HEK293 (cell line): ENCODE results near the gene LDAF1.

Experiments used
- CTCF ChIA-PET: fragments of 350-600 bp; formaldehyde crosslinking; extraction: SDS; loops from one replicate; lab custom pipeline; 2021; ENCODE audit warnings: antibody characterized with exemption; lab: Yijun Ruan, JAX
- POLR2A ChIA-PET: fragments of 300-600 bp; formaldehyde crosslinking; extraction: SDS; loops from one replicate; lab custom pipeline; 2020; ENCODE audit warnings: antibody characterized with exemption, inconsistent platforms; lab: Yijun Ruan, JAX
- H3K27ac ChIP-seq: fragments of 200-500 bp; sonication (Bioruptor generic); 2 replicates; pipeline ENCODE4 v1.5.1; 2014; ENCODE audit warnings: low read depth, low read length, control low read depth, inconsistent platforms; ENCODE audit errors: extremely low read depth
- H3K36me3 ChIP-seq, 2 experiments: fragments of 200-500 bp in 1 of 2; sonication (Bioruptor generic) in 1 of 2; 1 replicate in 1 of 2; 2 replicates in 1 of 2; pipeline ENCODE4 v1.5.1; 2014 to 2017; ENCODE audit warnings: inconsistent platforms in 2 of 2, low read length in 2 of 2; ENCODE audit not compliant: control insufficient read depth in 2 of 2, insufficient read depth in 1 of 2
- H3K4me1 ChIP-seq: fragments of 200-500 bp; sonication (Bioruptor generic); 2 replicates; pipeline ENCODE4 v1.5.1; 2014; ENCODE audit warnings: mild to moderate bottlenecking, low read length, inconsistent platforms; ENCODE audit not compliant: control insufficient read depth, insufficient read depth
- H3K4me3 ChIP-seq: 2 replicates; pipeline ENCODE4 v1.5.1; 2011; ENCODE audit warnings: low read depth, mild to moderate bottlenecking, control low read depth, low read length, moderate library complexity
- H3K9me3 ChIP-seq: fragments of 200-500 bp; sonication (Bioruptor generic); 2 replicates; pipeline ENCODE4 v1.5.1; 2014; ENCODE audit warnings: low read depth, low read length, inconsistent platforms; ENCODE audit not compliant: control insufficient read depth, insufficient read depth
- BCL11A ChIP-seq: fragments of 450-650 bp; formaldehyde crosslinking; IDR thresholded peaks from 2 replicates; pipeline ENCODE4 v1.5.1; 2016; ENCODE audit warnings: low read depth, missing biosample characterization, missing genetic modification characterization
- BCL11B ChIP-seq: fragments of 450-650 bp; formaldehyde crosslinking; IDR thresholded peaks from 2 replicates; pipeline ENCODE4 v1.5.1; 2016; ENCODE audit warnings: low read depth, missing biosample characterization, missing genetic modification characterization
- GFI1B ChIP-seq: fragments of 450-650 bp; formaldehyde crosslinking; IDR thresholded peaks from 2 replicates; pipeline ENCODE4 v1.5.1; 2016; ENCODE audit warnings: missing biosample characterization, missing genetic modification characterization
- GLIS1 ChIP-seq: fragments of 450-650 bp; formaldehyde crosslinking; IDR thresholded peaks from 2 replicates; pipeline ENCODE4 v1.5.1; 2016; ENCODE audit warnings: missing biosample characterization, missing genetic modification characterization
- HOXC10 ChIP-seq: sonication (generic); formaldehyde crosslinking; IDR thresholded peaks from 2 replicates; pipeline ENCODE4 v1.8.1; 2023; ENCODE audit warnings: mild to moderate bottlenecking, missing genetic modification reagents
- IKZF3 ChIP-seq: fragments of 450-650 bp; IDR thresholded peaks from 2 replicates; pipeline ENCODE4 v1.5.0; 2018; ENCODE audit warnings: missing biosample characterization, mild to moderate bottlenecking, missing genetic modification characterization, moderate library complexity
- MEIS1 ChIP-seq: sonication (generic); formaldehyde crosslinking; IDR thresholded peaks from 2 replicates; pipeline ENCODE4 v1.8.1; 2022; ENCODE audit warnings: missing genetic modification reagents, mild to moderate bottlenecking, borderline replicate concordance
- OVOL3 ChIP-seq: fragments of 450-650 bp; formaldehyde crosslinking; IDR thresholded peaks from 2 replicates; pipeline ENCODE4 v1.5.1; 2016; ENCODE audit warnings: missing biosample characterization, missing genetic modification characterization
- PRDM1 ChIP-seq: fragments of 450-650 bp; formaldehyde crosslinking; IDR thresholded peaks from 2 replicates; pipeline ENCODE4; 2016; ENCODE audit warnings: missing biosample characterization, missing genetic modification characterization
- WT1 ChIP-seq: fragments of 450-650 bp; formaldehyde crosslinking; IDR thresholded peaks from 2 replicates; pipeline ENCODE4 v1.5.1; 2016; ENCODE audit warnings: missing biosample characterization, missing genetic modification characterization
- YY1 ChIP-seq: fragments of 450-650 bp; formaldehyde crosslinking; IDR thresholded peaks from 2 replicates; pipeline ENCODE4 v1.5.1; 2018; ENCODE audit warnings: missing biosample characterization, missing genetic modification characterization
- ZFP37 ChIP-seq: fragments of 450-650 bp; formaldehyde crosslinking; IDR thresholded peaks from 2 replicates; pipeline ENCODE4 v1.5.1; 2016; ENCODE audit warnings: missing biosample characterization, missing genetic modification characterization
- ZNF155 ChIP-seq: fragments of 450-650 bp; formaldehyde crosslinking; IDR thresholded peaks from 2 replicates; pipeline ENCODE4 v1.5.1; 2016; ENCODE audit warnings: missing biosample characterization, missing genetic modification characterization
- ZNF211 ChIP-seq: fragments of 450-650 bp; formaldehyde crosslinking; IDR thresholded peaks from 2 replicates; pipeline ENCODE4 v1.5.1; 2016; ENCODE audit warnings: low read depth, missing biosample characterization, missing genetic modification characterization
- ZNF23 ChIP-seq: fragments of 450-650 bp; formaldehyde crosslinking; IDR thresholded peaks from 2 replicates; pipeline ENCODE4 v1.5.1; 2016; ENCODE audit warnings: missing biosample characterization, missing genetic modification characterization, borderline replicate concordance
- ZNF416 ChIP-seq: fragments of 450-650 bp; formaldehyde crosslinking; IDR thresholded peaks from 2 replicates; pipeline ENCODE4 v1.5.1; 2016; ENCODE audit warnings: missing biosample characterization, missing genetic modification characterization
- ZNF610 ChIP-seq: fragments of 450-650 bp; formaldehyde crosslinking; IDR thresholded peaks from 2 replicates; pipeline ENCODE4 v1.5.1; 2016; ENCODE audit warnings: missing biosample characterization, missing genetic modification characterization, borderline replicate concordance
- ZNF621 ChIP-seq: fragments of 450-650 bp; formaldehyde crosslinking; IDR thresholded peaks from 2 replicates; pipeline ENCODE4 v1.5.1; 2017; ENCODE audit warnings: missing biosample characterization, missing genetic modification characterization
- ZNF626 ChIP-seq: fragments of 450-650 bp; sonication (Bioruptor Pico); formaldehyde crosslinking; IDR thresholded peaks from 2 replicates; pipeline ENCODE4 v1.5.1; 2018; ENCODE audit warnings: missing biosample characterization, missing genetic modification characterization, inconsistent platforms
- ZNF629 ChIP-seq: fragments of 450-650 bp; formaldehyde crosslinking; IDR thresholded peaks from 2 replicates; pipeline ENCODE4 v1.5.1; 2017; ENCODE audit warnings: missing biosample characterization, missing genetic modification characterization
- ZNF830 ChIP-seq: fragments of 450-650 bp; IDR thresholded peaks from 2 replicates; pipeline ENCODE4 v1.5.0; 2018; ENCODE audit warnings: missing biosample characterization, missing genetic modification characterization, low read depth, mild to moderate bottlenecking, moderate library complexity
- TF ChIP-seq, protein P1 (sequence below): fragments of 450-650 bp; formaldehyde crosslinking; IDR thresholded peaks from 2 replicates; pipeline ENCODE4 v1.5.1; 2016; ENCODE audit warnings: missing biosample characterization, missing genetic modification characterization
- TF ChIP-seq, protein P2 (sequence below): fragments of 450-650 bp; formaldehyde crosslinking; IDR thresholded peaks from 2 replicates; pipeline ENCODE4 v1.5.1; 2016; ENCODE audit warnings: missing biosample characterization, missing genetic modification characterization
- TF ChIP-seq, protein P3 (sequence below): fragments of 450-650 bp; formaldehyde crosslinking; IDR thresholded peaks from 2 replicates; pipeline ENCODE4 v1.5.0; 2017; ENCODE audit warnings: missing biosample characterization, missing genetic modification characterization, borderline replicate concordance
- TF ChIP-seq, protein P4 (sequence below): fragments of 450-650 bp; formaldehyde crosslinking; IDR thresholded peaks from 2 replicates; pipeline ENCODE4 v1.5.1; 2017; ENCODE audit warnings: missing biosample characterization, missing genetic modification characterization
- TF ChIP-seq, protein P5 (sequence below): fragments of 450-650 bp; formaldehyde crosslinking; IDR thresholded peaks from 2 replicates; pipeline ENCODE4 v1.5.1; 2016; ENCODE audit warnings: missing biosample characterization, missing genetic modification characterization

The LDAF1 gene

DNA sequence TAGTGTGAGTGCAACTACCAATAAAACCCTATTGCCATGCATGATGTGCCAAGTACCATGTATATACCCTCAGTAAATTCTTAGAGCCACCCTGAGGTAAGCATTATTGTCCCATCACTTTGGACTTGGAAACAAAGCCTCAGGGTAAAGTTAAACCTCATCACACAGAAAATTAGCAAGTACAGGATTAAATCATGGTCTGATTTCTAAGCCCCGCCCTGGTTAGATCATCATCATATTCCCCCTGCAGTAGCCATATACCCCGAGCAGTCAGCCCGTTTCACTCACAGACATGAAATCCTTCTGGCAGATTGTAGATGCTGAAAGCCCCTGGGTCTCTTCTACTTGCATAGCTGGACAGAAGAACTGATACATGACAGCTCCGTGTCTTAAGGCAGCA lies 48.1 kb downstream of the LDAF1 start (continued):
- no peak for TF ChIP-seq MEIS1 (CRISPR knock-in tag)
- TF ChIP-seq ZNF23 (tag by site-specific recombination), result no peak
- TF ChIP-seq, protein P1, sequence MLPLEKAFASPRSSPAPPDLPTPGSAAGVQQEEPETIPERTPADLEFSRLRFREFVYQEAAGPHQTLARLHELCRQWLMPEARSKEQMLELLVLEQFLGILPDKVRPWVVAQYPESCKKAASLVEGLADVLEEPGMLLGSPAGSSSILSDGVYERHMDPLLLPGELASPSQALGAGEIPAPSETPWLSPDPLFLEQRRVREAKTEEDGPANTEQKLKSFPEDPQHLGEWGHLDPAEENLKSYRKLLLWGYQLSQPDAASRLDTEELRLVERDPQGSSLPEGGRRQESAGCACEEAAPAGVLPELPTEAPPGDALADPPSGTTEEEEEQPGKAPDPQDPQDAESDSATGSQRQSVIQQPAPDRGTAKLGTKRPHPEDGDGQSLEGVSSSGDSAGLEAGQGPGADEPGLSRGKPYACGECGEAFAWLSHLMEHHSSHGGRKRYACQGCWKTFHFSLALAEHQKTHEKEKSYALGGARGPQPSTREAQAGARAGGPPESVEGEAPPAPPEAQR (tag by site-specific recombination), result no peak
- no peak for TF ChIP-seq ZNF629 (tag by site-specific recombination)
- no peak for TF ChIP-seq ZNF155 (tag by site-specific recombination)
- TF ChIP-seq WT1, result no peak
- no peak for TF ChIP-seq PRDM1
- no peak for TF ChIP-seq GLIS1 (tag by site-specific recombination)

DNA sequence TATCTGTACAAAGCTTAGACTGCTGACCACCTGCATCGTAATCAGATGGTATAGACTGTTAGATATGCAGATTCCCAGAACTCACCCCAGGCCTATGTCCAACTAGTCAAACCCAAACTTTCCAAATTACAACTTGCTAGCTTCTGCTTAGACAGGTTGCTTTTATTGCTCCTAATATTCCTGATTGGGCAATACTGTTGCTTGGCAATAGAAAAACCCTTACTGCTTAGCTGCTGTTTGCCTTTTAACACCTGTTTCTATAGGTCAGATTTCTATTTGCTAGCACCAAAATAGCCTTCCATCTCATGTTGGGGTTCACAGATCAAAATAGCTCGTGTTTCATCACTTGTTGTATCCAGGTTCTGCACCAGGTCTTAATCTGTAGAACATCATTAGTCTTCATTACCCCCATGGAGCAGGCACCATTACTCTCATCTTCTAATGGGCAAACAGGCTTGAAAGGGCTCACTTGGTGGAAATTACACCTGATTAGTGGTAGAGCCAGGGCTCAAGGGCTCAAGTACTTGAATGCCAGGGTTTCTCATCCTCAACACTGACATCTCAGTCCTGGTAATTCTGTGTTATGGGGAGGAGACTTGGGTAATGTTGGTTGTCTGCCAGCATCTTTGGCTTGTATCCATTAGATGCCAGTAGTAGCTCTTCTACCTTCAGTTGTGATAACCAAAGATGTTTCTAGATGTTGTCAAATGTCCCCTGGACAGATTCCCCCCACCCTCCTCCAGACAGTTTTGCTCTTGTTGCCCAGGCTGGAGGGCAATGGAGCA lies 50.2 kb downstream of the LDAF1 start:
- H3K36me3 ChIP-seq, result no peaks in the 10 kb centered on the region
- POLR2A ChIA-PET, result interaction anchor here (0.5 kb wide), 1 partner anchor 21 kb away, joined by 4 read pairs; no protein-coding TSS in a partner anchor
- CTCF ChIA-PET, result interaction anchor here (1.3 kb wide), 1 partner anchor 20 kb away, joined by 4 read pairs; no protein-coding TSS in a partner anchor
- H3K4me3 ChIP-seq, result no peak overlapping the region
- H3K27ac ChIP-seq, result no peak overlapping the region
- no peaks in the 10 kb centered on the region for H3K4me1 ChIP-seq
- no peaks in the 10 kb centered on the region for H3K9me3 ChIP-seq
- TF ChIP-seq YY1 (tag by site-specific recombination) (no peak), ZNF211 (tag by site-specific recombination) (no peak), PRDM1 (no peak), HOXC10 (no peak), GFI1B (tag by site-specific recombination) (no peak)

DNA sequence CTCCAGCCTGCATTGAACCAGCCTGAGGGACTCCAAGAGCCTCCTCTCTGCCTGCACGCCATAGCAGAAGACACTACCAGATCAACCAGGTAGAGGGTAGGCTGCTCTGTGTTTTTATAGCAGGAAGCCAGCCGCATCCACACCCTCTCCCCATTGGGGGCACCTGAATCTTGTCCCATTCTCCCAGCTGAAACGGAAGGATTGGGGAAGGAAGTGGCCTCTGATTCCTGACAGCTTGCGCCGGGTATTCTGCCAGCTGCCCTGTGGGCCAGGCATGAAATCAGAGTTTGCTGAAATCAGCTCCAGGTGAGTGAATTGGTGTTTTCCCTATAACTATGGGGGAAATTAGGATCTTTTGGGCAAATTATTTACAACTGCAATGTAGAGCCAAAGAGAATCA lies 53.0 kb downstream of the LDAF1 start, which contains the start of gene ZP2:
Gene ZP2 (minus strand): TSS at position 89 of the 400 bp plus-strand sequence. CDS start 27 bp downstream, at position 62.
- H3K4me1 ChIP-seq, result no peaks in the 10 kb centered on the region
- H3K27ac ChIP-seq, result no peak within 1 kb of the TSS
- no peaks in the 10 kb centered on the region for H3K9me3 ChIP-seq
- H3K36me3 ChIP-seq, result no peaks in the 10 kb centered on the region
- CTCF ChIA-PET, result interaction anchor here (1.0 kb wide), 1 partner anchor 128 kb away, joined by 4 read pairs; no protein-coding TSS in a partner anchor
- TF ChIP-seq IKZF3 (tag by site-specific recombination), result no peak
- TF ChIP-seq ZNF610 (tag by site-specific recombination), result no peak
- no peak for TF ChIP-seq ZNF621 (tag by site-specific recombination)
- TF ChIP-seq ZFP37 (tag by site-specific recombination), result no peak
- TF ChIP-seq BCL11A (tag by site-specific recombination), result no peak
- TF ChIP-seq, protein P2, sequence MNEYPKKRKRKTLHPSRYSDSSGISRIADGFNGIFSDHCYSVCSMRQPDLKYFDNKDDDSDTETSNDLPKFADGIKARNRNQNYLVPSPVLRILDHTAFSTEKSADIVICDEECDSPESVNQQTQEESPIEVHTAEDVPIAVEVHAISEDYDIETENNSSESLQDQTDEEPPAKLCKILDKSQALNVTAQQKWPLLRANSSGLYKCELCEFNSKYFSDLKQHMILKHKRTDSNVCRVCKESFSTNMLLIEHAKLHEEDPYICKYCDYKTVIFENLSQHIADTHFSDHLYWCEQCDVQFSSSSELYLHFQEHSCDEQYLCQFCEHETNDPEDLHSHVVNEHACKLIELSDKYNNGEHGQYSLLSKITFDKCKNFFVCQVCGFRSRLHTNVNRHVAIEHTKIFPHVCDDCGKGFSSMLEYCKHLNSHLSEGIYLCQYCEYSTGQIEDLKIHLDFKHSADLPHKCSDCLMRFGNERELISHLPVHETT (tag by site-specific recombination), result no peak
- TF ChIP-seq ZNF830, result no peak
- no peak for TF ChIP-seq BCL11B
- TF ChIP-seq, protein P3, sequence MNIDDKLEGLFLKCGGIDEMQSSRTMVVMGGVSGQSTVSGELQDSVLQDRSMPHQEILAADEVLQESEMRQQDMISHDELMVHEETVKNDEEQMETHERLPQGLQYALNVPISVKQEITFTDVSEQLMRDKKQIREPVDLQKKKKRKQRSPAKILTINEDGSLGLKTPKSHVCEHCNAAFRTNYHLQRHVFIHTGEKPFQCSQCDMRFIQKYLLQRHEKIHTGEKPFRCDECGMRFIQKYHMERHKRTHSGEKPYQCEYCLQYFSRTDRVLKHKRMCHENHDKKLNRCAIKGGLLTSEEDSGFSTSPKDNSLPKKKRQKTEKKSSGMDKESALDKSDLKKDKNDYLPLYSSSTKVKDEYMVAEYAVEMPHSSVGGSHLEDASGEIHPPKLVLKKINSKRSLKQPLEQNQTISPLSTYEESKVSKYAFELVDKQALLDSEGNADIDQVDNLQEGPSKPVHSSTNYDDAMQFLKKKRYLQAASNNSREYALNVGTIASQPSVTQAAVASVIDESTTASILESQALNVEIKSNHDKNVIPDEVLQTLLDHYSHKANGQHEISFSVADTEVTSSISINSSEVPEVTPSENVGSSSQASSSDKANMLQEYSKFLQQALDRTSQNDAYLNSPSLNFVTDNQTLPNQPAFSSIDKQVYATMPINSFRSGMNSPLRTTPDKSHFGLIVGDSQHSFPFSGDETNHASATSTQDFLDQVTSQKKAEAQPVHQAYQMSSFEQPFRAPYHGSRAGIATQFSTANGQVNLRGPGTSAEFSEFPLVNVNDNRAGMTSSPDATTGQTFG (tag by site-specific recombination), result no peak
- TF ChIP-seq OVOL3 (tag by site-specific recombination), result no peak
- TF ChIP-seq, protein P4, sequence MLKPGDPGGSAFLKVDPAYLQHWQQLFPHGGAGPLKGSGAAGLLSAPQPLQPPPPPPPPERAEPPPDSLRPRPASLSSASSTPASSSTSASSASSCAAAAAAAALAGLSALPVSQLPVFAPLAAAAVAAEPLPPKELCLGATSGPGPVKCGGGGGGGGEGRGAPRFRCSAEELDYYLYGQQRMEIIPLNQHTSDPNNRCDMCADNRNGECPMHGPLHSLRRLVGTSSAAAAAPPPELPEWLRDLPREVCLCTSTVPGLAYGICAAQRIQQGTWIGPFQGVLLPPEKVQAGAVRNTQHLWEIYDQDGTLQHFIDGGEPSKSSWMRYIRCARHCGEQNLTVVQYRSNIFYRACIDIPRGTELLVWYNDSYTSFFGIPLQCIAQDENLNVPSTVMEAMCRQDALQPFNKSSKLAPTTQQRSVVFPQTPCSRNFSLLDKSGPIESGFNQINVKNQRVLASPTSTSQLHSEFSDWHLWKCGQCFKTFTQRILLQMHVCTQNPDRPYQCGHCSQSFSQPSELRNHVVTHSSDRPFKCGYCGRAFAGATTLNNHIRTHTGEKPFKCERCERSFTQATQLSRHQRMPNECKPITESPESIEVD, result no peak
- no peak for TF ChIP-seq ZNF416 (tag by site-specific recombination)
- no peak for TF ChIP-seq ZNF626 (tag by site-specific recombination)
- no peak for TF ChIP-seq GLIS1 (tag by site-specific recombination)
- TF ChIP-seq, protein P5, sequence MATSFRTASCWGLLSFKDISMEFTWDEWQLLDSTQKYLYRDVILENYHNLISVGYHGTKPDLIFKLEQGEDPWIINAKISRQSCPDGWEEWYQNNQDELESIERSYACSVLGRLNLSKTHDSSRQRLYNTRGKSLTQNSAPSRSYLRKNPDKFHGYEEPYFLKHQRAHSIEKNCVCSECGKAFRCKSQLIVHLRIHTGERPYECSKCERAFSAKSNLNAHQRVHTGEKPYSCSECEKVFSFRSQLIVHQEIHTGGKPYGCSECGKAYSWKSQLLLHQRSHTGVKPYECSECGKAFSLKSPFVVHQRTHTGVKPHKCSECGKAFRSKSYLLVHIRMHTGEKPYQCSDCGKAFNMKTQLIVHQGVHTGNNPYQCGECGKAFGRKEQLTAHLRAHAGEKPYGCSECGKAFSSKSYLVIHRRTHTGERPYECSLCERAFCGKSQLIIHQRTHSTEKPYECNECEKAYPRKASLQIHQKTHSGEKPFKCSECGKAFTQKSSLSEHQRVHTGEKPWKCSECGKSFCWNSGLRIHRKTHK (tag by site-specific recombination), result no peak
- POLR2A ChIA-PET, result no interaction called here
- no peak within 1 kb of the TSS for H3K4me3 ChIP-seq
